GM18505 (cell line): ENCODE measurements around the gene RASA3.

Experiments used
- ATAC-seq: cut with Tn5 transposase; IDR thresholded peaks from one replicate; pipeline ENCODE4 v1.9.1; 2021; ENCODE audit not compliant: unreplicated experiment
- POLR2A ChIP-seq: IDR thresholded peaks from 4 replicates; pipeline ENCODE4 v1.6.1; 2011; ENCODE audit warnings: borderline replicate concordance; ENCODE audit not compliant: insufficient read depth, insufficient read length; ENCODE audit errors: extremely low read depth

The RASA3 gene

DNA sequence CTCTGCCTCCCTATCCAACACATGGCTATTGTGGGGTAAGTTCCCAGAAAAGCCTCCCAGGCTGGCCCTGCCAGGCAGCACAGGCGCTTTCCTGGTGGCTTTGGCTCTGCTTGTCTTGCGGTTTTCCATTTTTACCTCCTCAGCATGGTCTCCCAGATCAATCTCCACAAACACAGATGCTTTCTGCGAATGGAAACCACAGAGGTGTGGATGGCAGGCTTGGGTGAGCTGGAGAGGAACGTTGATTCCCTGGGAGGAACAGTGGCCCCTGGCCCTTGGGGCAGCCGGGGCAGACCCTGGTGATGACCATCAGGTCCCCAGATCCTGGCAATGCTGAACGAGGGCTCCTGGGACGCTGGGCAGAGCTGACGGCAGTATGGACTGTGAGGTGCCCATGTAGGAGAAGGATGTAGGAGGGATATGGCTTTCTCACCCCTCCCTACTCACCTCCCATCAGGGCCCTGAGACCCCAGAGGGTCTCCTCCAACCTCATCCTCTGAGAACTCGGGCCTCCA, 165.2 kb downstream of the RASA3 start:
- no peak for TF ChIP-seq POLR2A
- ATAC-seq: no peak

- no peak for ATAC-seq
- TF ChIP-seq POLR2A: no peak
Measured at GRCh38 chr13:113965968-113966884, 166.2 kb downstream of the RASA3 start.

GRCh38 chr13:113965383-113965874, 167.0 kb downstream of the RASA3 start:
- ATAC-seq: no peak
- TF ChIP-seq POLR2A: no peak

- no peak for ATAC-seq
Measured at GRCh38 chr13:113964251-113964995, 168.0 kb downstream of the RASA3 start.

GRCh38 chr13:113963376-113963775, 169.0 kb downstream of the RASA3 start:
- no peak for TF ChIP-seq POLR2A
- no peak for ATAC-seq

More at GRCh38 chr13:113964251-113964995, 168.0 kb downstream of the RASA3 start:
- no peak for TF ChIP-seq POLR2A

GRCh38 chr13:113962975-113963374, 169.4 kb downstream of the RASA3 start:
- no peak for ATAC-seq

GRCh38 chr13:113962386-113962785, 170.0 kb downstream of the RASA3 start:
- TF ChIP-seq POLR2A: no peak
- ATAC-seq: no peak

More at GRCh38 chr13:113962975-113963374, 169.4 kb downstream of the RASA3 start:
- TF ChIP-seq POLR2A: no peak

- ATAC-seq: no peak
Measured at GRCh38 chr13:113960276-113960948, 172.0 kb downstream of the RASA3 start.

GRCh38 chr13:113959198-113959597, 173.2 kb downstream of the RASA3 start:
- ATAC-seq: no peak
- TF ChIP-seq POLR2A: no peak

More at GRCh38 chr13:113960276-113960948, 172.0 kb downstream of the RASA3 start:
- TF ChIP-seq POLR2A: no peak

- no peak for ATAC-seq
- no peak for TF ChIP-seq POLR2A
Measured at GRCh38 chr13:113958373-113958772, 174.1 kb downstream of the RASA3 start.

DNA sequence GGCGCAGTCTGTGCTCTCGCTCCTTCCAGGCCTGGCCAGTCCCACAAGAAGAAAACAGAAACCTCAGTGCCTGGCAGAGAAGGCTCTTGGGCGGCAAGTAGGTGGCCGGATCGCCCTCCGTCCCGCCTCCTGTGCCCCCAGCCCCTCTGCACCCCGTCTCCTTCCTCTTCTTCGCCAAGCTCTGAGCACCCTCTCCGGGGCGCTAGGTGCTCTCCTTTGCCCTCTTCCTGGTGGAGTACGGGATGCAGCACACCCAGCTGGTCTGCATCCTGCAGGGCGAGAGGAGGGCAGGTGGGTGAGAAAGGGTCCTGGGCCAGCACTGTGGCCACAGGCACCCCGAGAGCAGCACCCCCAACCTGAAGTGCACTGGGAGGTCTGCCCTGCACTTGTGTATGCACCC, 175.9 kb downstream of the RASA3 start:
- TF ChIP-seq POLR2A: no peak

DNA sequence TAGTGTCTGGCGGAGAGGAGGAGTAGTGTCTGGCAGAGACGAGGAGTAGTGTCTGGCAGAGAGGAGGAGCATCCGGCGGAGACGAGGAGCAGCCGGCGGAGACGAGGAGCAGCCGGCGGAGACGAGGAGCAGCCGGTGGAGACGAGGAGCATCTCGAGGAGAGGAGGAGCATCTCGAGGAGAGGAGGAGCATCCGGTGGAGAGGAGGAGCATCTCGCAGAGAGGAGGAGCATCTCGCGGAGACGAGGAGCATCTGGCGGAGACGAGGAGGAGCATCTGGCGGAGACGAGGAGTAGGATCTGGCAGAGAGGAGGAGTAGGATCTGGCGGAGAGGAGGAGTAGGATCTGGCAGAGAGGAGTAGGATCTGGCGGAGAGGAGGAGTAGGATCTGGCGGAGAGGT, 176.7 kb downstream of the RASA3 start:
- ATAC-seq: no peak
- TF ChIP-seq POLR2A: no peak

More for the DNA sequence above, 175.9 kb downstream of the RASA3 start:
- ATAC-seq: no peak

DNA sequence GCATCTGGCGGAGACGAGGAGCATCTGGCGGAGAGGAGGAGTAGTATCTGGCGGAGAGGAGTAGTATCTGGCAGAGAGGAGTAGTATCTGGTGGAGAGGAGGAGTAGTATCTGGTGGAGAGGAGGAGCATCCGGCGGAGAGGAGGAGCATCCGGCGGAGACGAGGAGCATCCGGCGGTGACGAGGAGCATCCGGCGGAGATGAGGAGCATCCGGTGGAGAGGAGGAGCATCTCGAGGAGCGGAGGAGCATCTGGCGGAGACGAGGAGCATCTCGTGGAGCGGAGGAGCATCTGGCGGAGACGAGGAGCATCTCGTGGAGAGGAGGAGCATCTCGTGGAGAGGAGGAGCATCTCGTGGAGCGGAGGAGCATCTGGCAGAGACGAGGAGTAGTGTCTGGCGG, 177.2 kb downstream of the RASA3 start:
- no peak for TF ChIP-seq POLR2A
- no peak for ATAC-seq
